Prostate gland (tissue), 2 donors: ENCODE results near the gene ZPR1. TPM values are rescaled to one million over a fixed set of nuclear protein-coding genes. Genes with fewer than 3 reads are reported as not detected.
A peak's percentile ranks its signal among the peaks of the same experiment; 100 is the strongest.

Experiments used
- DNase-seq: peaks from one replicate; pipeline ENCODE4 v3.0.0-alpha.2; 2019; ENCODE audit warnings: low spot score
- H3K27ac ChIP-seq, 2 donors: fragments of 200-600 bp; sonication (generic); 2 replicates each; pipeline ENCODE4 v1.5.1; 2017 to 2019
- H3K27me3 ChIP-seq: fragments of 200-600 bp; sonication (generic); replicated peaks from 2 replicates; pipeline ENCODE4 v1.5.1; 2019; ENCODE audit not compliant: insufficient read depth
- H3K36me3 ChIP-seq, 2 donors: fragments of 200-600 bp; sonication (generic); 1 replicate in 1 of 2; 2 replicates in 1 of 2; pipeline versions ENCODE4 v1.5.1 to v1.8.1; 2017 to 2019
- H3K4me1 ChIP-seq: fragments of 200-600 bp; sonication (generic); replicated peaks from 2 replicates; pipeline ENCODE4 v1.5.1; 2019
- H3K4me3 ChIP-seq, 2 donors: fragments of 200-600 bp; sonication (generic); 2 replicates each; pipeline ENCODE4 v1.5.1; 2017 to 2019
- H3K9me3 ChIP-seq: fragments of 200-600 bp; sonication (generic); 2 replicates; pipeline ENCODE4 v1.5.1; 2017
- CTCF ChIP-seq, 4 experiments: fragments of 200-600 bp in 2 of 4; fragments of 450-650 bp in 2 of 4; sonication (generic) in 2 of 4; IDR thresholded peaks; 1 replicate in 3 of 4; 2 replicates in 1 of 4; pipeline ENCODE4 v1.5.1; 2016 to 2019; ENCODE audit warnings: antibody characterized with exemption in 4 of 4, mild to moderate bottlenecking in 2 of 4, moderate library complexity in 2 of 4
- POLR2A ChIP-seq: fragments of 450-650 bp; IDR thresholded peaks from one replicate; pipeline ENCODE4 v1.6.1; 2016; ENCODE audit warnings: antibody characterized with exemption, mild to moderate bottlenecking
- POLR2AphosphoS5 ChIP-seq: sonication (generic); formaldehyde crosslinking; IDR thresholded peaks from one replicate; pipeline ENCODE4 v1.6.1; 2017; ENCODE audit warnings: antibody characterized with exemption
- WGBS: methylation state at CpG from one replicate; pipeline ENCODE4 v1.1.5; 2018; 5-methylcytosine and 5-hydroxymethylcytosine counted together
- intact Hi-C: fragments of 100-400 bp; cut with DNase I; formaldehyde crosslinking; loops from one replicate; pipeline ENCODE4 v1.14.2; 2022
- total RNA-seq, 2 donors: library from RNA; depleted of rRNA; stranded (reverse); fragments of >200 nt; gene quantifications; one replicate each; pipeline ENCODE4 v1.1.0, GENCODE V29; 2016

The ZPR1 gene
- total RNA-seq, 2 donors from 2014 or later, result 24.6 to 27.6 TPM

GRCh38 chr11:116732271-116733042 lies 55.4 kb downstream of the ZPR1 start:
- Histone ChIP-seq H3K36me3 (no peaks in the 10 kb centered on the region), H3K27me3 (peaks cover 1% of the 10 kb centered on the region), H3K27ac (no peak overlapping the region), H3K9me3 (no peaks in the 10 kb centered on the region), H3K4me3 (no peak overlapping the region), H3K4me1 (no peaks in the 10 kb centered on the region)
- peak; percentile 29 for DNase-seq
- intact Hi-C loops, result no loop called here
- 30% methylated on average over 25 of the region's 25 CpGs for WGBS
- peak; percentile 18 to 71 (median 41) for TF ChIP-seq CTCF (IDR thresholded peaks at IDR 0.05)
- TF ChIP-seq POLR2AphosphoS5, result no peak

- no peak for TF ChIP-seq POLR2AphosphoS5
- TF ChIP-seq POLR2A, result no peak
- TF ChIP-seq CTCF (IDR thresholded peaks at IDR 0.05), result no peak
- Histone ChIP-seq H3K4me3 (no peak overlapping the region), H3K9me3 (no peaks in the 10 kb centered on the region), H3K36me3 (no peaks in the 10 kb centered on the region), H3K27ac (no peak overlapping the region), H3K27me3 (peaks cover 1% of the 10 kb centered on the region), H3K4me1 (no peaks in the 10 kb centered on the region)
- no peak for DNase-seq
- intact Hi-C loops, result no loop called here
- 92% methylated on average over 2 of the region's 2 CpGs for WGBS
Measured at GRCh38 chr11:116731821-116732220, 56.0 kb downstream of the ZPR1 start.

GRCh38 chr11:116731097-116731761 lies 56.6 kb downstream of the ZPR1 start:
- Histone ChIP-seq H3K4me1 (no peaks in the 10 kb centered on the region), H3K36me3 (no peaks in the 10 kb centered on the region), H3K27ac (no peak overlapping the region), H3K4me3 (no peak overlapping the region), H3K9me3 (no peaks in the 10 kb centered on the region), H3K27me3 (peaks cover 1% of the 10 kb centered on the region)
- no peak for TF ChIP-seq CTCF (IDR thresholded peaks at IDR 0.05)
- no peak for TF ChIP-seq POLR2AphosphoS5
- TF ChIP-seq POLR2A, result no peak
- 51% methylated on average over 10 of the region's 11 CpGs for WGBS
- intact Hi-C loops, result no loop called here
- DNase-seq, result no peak

- Histone ChIP-seq H3K27me3 (peaks cover 1% of the 10 kb centered on the region), H3K36me3 (no peaks in the 10 kb centered on the region), H3K4me3 (no peak overlapping the region), H3K9me3 (no peaks in the 10 kb centered on the region), H3K4me1 (no peaks in the 10 kb centered on the region), H3K27ac (no peak overlapping the region)
- 15% methylated on average over 6 of the region's 6 CpGs for WGBS
- intact Hi-C loops, result no loop called here
- DNase-seq, result no peak
- TF ChIP-seq CTCF (IDR thresholded peaks at IDR 0.05) (no peak), POLR2AphosphoS5 (no peak), POLR2A (no peak)
Measured at GRCh38 chr11:116730601-116731000, 57.2 kb downstream of the ZPR1 start.

GRCh38 chr11:116730241-116730561 lies 57.6 kb downstream of the ZPR1 start:
- no peaks in the 10 kb centered on the region for H3K36me3 ChIP-seq
- WGBS, result 74% methylated on average over 10 of the region's 10 CpGs
- intact Hi-C loops, result no loop called here
- no peaks in the 10 kb centered on the region for H3K9me3 ChIP-seq
- H3K4me1 ChIP-seq, result no peaks in the 10 kb centered on the region
- H3K27ac ChIP-seq, result no peak overlapping the region
- no peak overlapping the region for H3K4me3 ChIP-seq
- DNase-seq, result no peak
- peaks cover 1% of the 10 kb centered on the region for H3K27me3 ChIP-seq
- TF ChIP-seq POLR2AphosphoS5, result no peak
- no peak for TF ChIP-seq CTCF (IDR thresholded peaks at IDR 0.05)
- no peak for TF ChIP-seq POLR2A
